H9 (cell line): Measurements from ENCODE around the gene C9orf72. TPM values are rescaled to one million over a fixed set of nuclear protein-coding genes. Genes with fewer than 3 reads are reported as not detected.

Experiments
- DNase-seq: peaks from one replicate; pipeline ENCODE4 v3.0.0-alpha.2; 2017
- H2AFZ ChIP-seq: one replicate; pipeline ENCODE4 v1.6.1; 2013; ENCODE audit warnings: mild to moderate bottlenecking, low read length, control low read depth, moderate library complexity
- H2AK5ac ChIP-seq: 2 replicates; pipeline ENCODE4 v1.6.1; 2013; ENCODE audit warnings: low read length, control low read depth, mixed read lengths; ENCODE audit not compliant: insufficient read length
- H2BK120ac ChIP-seq: one replicate; pipeline ENCODE4 v1.6.1; 2013; ENCODE audit warnings: low read depth, mild to moderate bottlenecking, low read length, control low read depth, inconsistent platforms; ENCODE audit not compliant: poor library complexity, severe bottlenecking
- H2BK12ac ChIP-seq: 2 replicates; pipeline ENCODE4 v1.6.1; 2013; ENCODE audit warnings: low read length, control low read depth, mixed read lengths, low read depth; ENCODE audit not compliant: insufficient read length
- H2BK15ac ChIP-seq: 2 replicates; pipeline ENCODE4 v1.6.1; 2013; ENCODE audit warnings: low read depth, low read length, control low read depth
- H2BK20ac ChIP-seq: one replicate; pipeline ENCODE4 v1.6.1; 2013; ENCODE audit warnings: low read depth, mild to moderate bottlenecking, low read length, control low read depth, inconsistent platforms; ENCODE audit not compliant: poor library complexity, severe bottlenecking
- H2BK5ac ChIP-seq: 2 replicates; pipeline ENCODE4 v1.6.1; 2013; ENCODE audit warnings: low read length, control low read depth, mixed read lengths; ENCODE audit not compliant: insufficient read length
- H3K14ac ChIP-seq: 2 replicates; pipeline ENCODE4 v1.6.1; 2013; ENCODE audit warnings: low read length, control low read depth; ENCODE audit not compliant: insufficient read depth
- H3K18ac ChIP-seq: 2 replicates; pipeline ENCODE4 v1.6.1; 2013; ENCODE audit warnings: low read depth, mild to moderate bottlenecking, mixed read lengths, low read length, control low read depth; ENCODE audit not compliant: insufficient read length
- H3K23ac ChIP-seq: 2 replicates; pipeline ENCODE4 v1.6.1; 2013; ENCODE audit warnings: low read length, control low read depth, mixed read lengths, low read depth; ENCODE audit not compliant: insufficient read length
- H3K23me2 ChIP-seq: 2 replicates; pipeline ENCODE4 v1.6.1; 2013; ENCODE audit warnings: low read depth, mild to moderate bottlenecking, mixed read lengths, low read length, control low read depth; ENCODE audit not compliant: insufficient read length, poor library complexity, severe bottlenecking
- H3K27ac ChIP-seq: 2 replicates; pipeline ENCODE4 v1.5.1; 2013; ENCODE audit warnings: low read length, control low read depth, mixed read lengths, low read depth; ENCODE audit not compliant: insufficient read length
- H3K27me3 ChIP-seq: 2 replicates; pipeline ENCODE4 v1.6.1; 2013; ENCODE audit warnings: low read length, control low read depth, inconsistent platforms; ENCODE audit not compliant: insufficient read depth
- H3K4ac ChIP-seq: 2 replicates; pipeline ENCODE4 v1.6.1; 2013; ENCODE audit warnings: low read depth, mild to moderate bottlenecking, control low read depth, inconsistent platforms, low read length, moderate library complexity
- H3K4me1 ChIP-seq: 2 replicates; pipeline ENCODE4 v1.6.1; 2013; ENCODE audit warnings: low read length, control low read depth, inconsistent platforms; ENCODE audit not compliant: insufficient read depth
- H3K4me2 ChIP-seq: 2 replicates; pipeline ENCODE4 v1.6.1; 2013; ENCODE audit warnings: low read length, control low read depth, mixed read lengths; ENCODE audit not compliant: insufficient read length, insufficient read depth
- H3K56ac ChIP-seq: 2 replicates; pipeline ENCODE4 v1.6.1; 2013; ENCODE audit warnings: low read depth, mild to moderate bottlenecking, mixed read lengths, low read length, control low read depth; ENCODE audit not compliant: insufficient read length
- H3K79me1 ChIP-seq: 2 replicates; pipeline ENCODE4 v1.6.1; 2013; ENCODE audit warnings: low read depth, mild to moderate bottlenecking, moderate library complexity, low read length, control low read depth, inconsistent platforms; ENCODE audit not compliant: insufficient read depth, poor library complexity, severe bottlenecking
- H3K79me2 ChIP-seq: 2 replicates; pipeline ENCODE4 v1.6.1; 2013; ENCODE audit warnings: low read length, control low read depth, inconsistent platforms; ENCODE audit not compliant: insufficient read depth
- H3K9ac ChIP-seq: 2 replicates; pipeline ENCODE4 v1.6.1; 2013; ENCODE audit warnings: low read length, control low read depth, mixed read lengths; ENCODE audit not compliant: insufficient read length; ENCODE audit errors: extremely low read depth
- H3K9me3 ChIP-seq: one replicate; pipeline ENCODE4 v1.6.1; 2013; ENCODE audit warnings: low read depth, low read length, inconsistent platforms; ENCODE audit not compliant: control insufficient read depth
- H3T11ph ChIP-seq: one replicate; pipeline ENCODE4 v1.6.1; 2013; ENCODE audit warnings: mild to moderate bottlenecking, low read length, control low read depth, inconsistent platforms
- H4K20me1 ChIP-seq: one replicate; pipeline ENCODE4 v1.6.1; 2013; ENCODE audit not compliant: control insufficient read depth, insufficient read length, insufficient read depth
- H4K5ac ChIP-seq: 2 replicates; pipeline ENCODE4 v1.6.1; 2013; ENCODE audit warnings: low read depth, mild to moderate bottlenecking, mixed read lengths, low read length, control low read depth; ENCODE audit not compliant: insufficient read length
- H4K8ac ChIP-seq: replicated peaks from 2 replicates; pipeline ENCODE4 v1.6.1; 2013; ENCODE audit warnings: low read length, control low read depth, mixed read lengths, low read depth; ENCODE audit not compliant: insufficient read length
- H4K91ac ChIP-seq: 2 replicates; pipeline ENCODE4 v1.6.1; 2013; ENCODE audit warnings: low read depth, mild to moderate bottlenecking, moderate library complexity, mixed read lengths, low read length, control low read depth; ENCODE audit not compliant: insufficient read length
- H3K27ac Mint-ChIP-seq, 3 experiments: 2 replicates in 2 of 3; 3 replicates in 1 of 3; pipeline ENCODE4 v1.8.0; 2020 to 2021; ENCODE audit warnings: mixed read lengths in 3 of 3, mild to moderate bottlenecking in 1 of 3, moderate library complexity in 1 of 3
- H3K27me3 Mint-ChIP-seq: 2 replicates; pipeline ENCODE4 v1.8.0; 2021; ENCODE audit warnings: low read depth, mild to moderate bottlenecking, moderate library complexity, mixed read lengths
- H3K36me3 Mint-ChIP-seq, 3 experiments: 2 replicates in 2 of 3; 3 replicates in 1 of 3; pipeline ENCODE4 v1.8.0; 2020 to 2021; ENCODE audit warnings: low read depth in 3 of 3, mixed read lengths in 3 of 3; ENCODE audit not compliant: insufficient read depth in 1 of 3
- H3K4me1 Mint-ChIP-seq, 2 experiments: 2 replicates each; pipeline ENCODE4 v1.8.0; 2020; ENCODE audit warnings: mixed read lengths in 2 of 2
- H3K4me3 Mint-ChIP-seq, 2 experiments: 2 replicates in 1 of 2; 3 replicates in 1 of 2; pipeline ENCODE4 v1.8.0; 2020 to 2021; ENCODE audit warnings: mild to moderate bottlenecking in 2 of 2, mixed read lengths in 2 of 2, moderate library complexity in 1 of 2
- H3K9me3 Mint-ChIP-seq, 2 experiments: 2 replicates in 1 of 2; 3 replicates in 1 of 2; pipeline ENCODE4 v1.8.0; 2020; ENCODE audit warnings: mild to moderate bottlenecking in 2 of 2, mixed read lengths in 2 of 2, moderate library complexity in 1 of 2
- CTCF ChIP-seq: fragments of 200-600 bp; sonication (generic); conservative IDR thresholded peaks from 3 replicates; pipeline ENCODE4 v1.8.0; 2021; ENCODE audit warnings: antibody characterized with exemption, mild to moderate bottlenecking
- WGBS: extraction: QIAGEN DNeasy Blood & Tissue Kit; methylation state at CpG from one replicate; pipeline ENCODE4 v1.1.7; 2013; ENCODE audit warnings: missing lambda C conversion rate, low lambda C conversion rate, mixed read lengths; ENCODE audit not compliant: insufficient read length; ENCODE audit errors: extremely low coverage; 5-methylcytosine and 5-hydroxymethylcytosine counted together
- total RNA-seq: library from RNA; stranded (reverse); gene quantifications from 2 replicates; pipeline ENCODE4 v1.2.1, GENCODE V29; 2021

The C9orf72 gene
- total RNA-seq, 1 experiment from 2014 or later = 17.0 TPM

GRCh38 chr9:27536168-27536567 lies 37.1 kb downstream of the C9orf72 start:
- no peak for DNase-seq
- Histone ChIP-seq H3K4ac (no peak overlapping the region), H3K56ac (no peak overlapping the region), H3K14ac (no peak overlapping the region), H3K27ac (no peak overlapping the region), H3K18ac (no peak overlapping the region), H4K8ac (no peak overlapping the region), H2BK5ac (no peak overlapping the region), H2BK12ac (no peak overlapping the region), H3K4me2 (no peak overlapping the region), H3K23me2 (no peaks in the 10 kb centered on the region), H3K27me3 (no peaks in the 10 kb centered on the region), H4K20me1 (no peaks in the 10 kb centered on the region), H3K9ac (no peak overlapping the region), H3T11ph (no peak overlapping the region), H3K79me1 (no peaks in the 10 kb centered on the region), H3K9me3 (no peaks in the 10 kb centered on the region), H2BK20ac (no peak overlapping the region), H3K4me1 (no peaks in the 10 kb centered on the region; the same call in 1 of the 2 replicates), H3K79me2 (no peaks in the 10 kb centered on the region; the same call in 1 of the 2 replicates), H2BK15ac (no peak overlapping the region), H3K23ac (no peak overlapping the region), H2AFZ (no peak overlapping the region), H2AK5ac (no peak overlapping the region), H2BK120ac (no peak overlapping the region), H4K91ac (no peak overlapping the region), H4K5ac (no peak overlapping the region)
- Mint-ChIP-seq H3K4me3 (no peak overlapping the region), H3K27ac (no peak overlapping the region; a peak in 1 of 7 replicates), H3K4me1 (peaks cover 13 to 14% of the 10 kb centered on the region in 2 experiments), H3K9me3 (no peaks in the 10 kb centered on the region), H3K36me3 (peaks cover 0 to 5% (median 0%) of the 10 kb centered on the region in 3 experiments; a peak in 2 of 7 replicates), H3K27me3 (no peaks in the 10 kb centered on the region)
- WGBS = no CpG with 5 or more reads among the region's 3 CpGs
- no peak for TF ChIP-seq CTCF
